Measurements from ENCODE around the gene CD63. TPM values are rescaled to one million over a fixed set of nuclear protein-coding genes. Genes with fewer than 3 reads are reported as not detected.

CD63 gene
- total and polyA plus RNA-seq, 5 experiments from 2014 or later = 41.0 to 412 (median 119) TPM

DNA sequence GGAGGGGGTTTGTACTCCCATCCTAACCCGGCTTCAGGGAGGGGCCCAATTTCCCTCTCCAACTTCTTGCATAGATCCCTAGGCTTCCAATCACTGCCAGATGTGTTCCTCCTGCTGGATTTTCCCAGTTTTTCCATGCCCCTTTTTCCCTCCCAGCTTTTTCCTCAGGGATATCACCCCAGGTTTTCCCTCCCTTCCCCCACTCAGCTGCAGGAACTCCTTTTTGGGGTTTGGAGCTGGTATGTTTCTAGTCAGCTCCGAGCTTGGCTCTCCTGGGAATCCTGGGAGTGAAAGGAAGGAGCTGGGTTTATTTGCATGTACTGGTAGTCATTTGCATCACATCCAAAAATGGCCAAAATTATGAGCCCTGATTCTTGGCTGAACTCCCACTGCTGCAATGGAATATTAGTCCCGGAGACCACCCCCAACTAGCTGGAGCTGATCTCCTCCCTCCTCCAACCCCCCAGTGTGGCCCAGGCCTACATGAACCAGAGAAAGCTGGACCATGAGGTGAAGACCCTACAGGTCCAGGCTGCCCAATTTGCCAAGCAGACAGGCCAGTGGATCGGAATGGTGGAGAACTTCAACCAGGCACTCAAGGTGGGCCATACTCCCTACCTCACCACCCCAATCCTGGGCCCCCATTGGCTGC is 10.1 kb downstream of the CD63 start:
- Mint-ChIP-seq H3K27ac (peak overlapping the region in 1 of 10 donors; percentile 29), H3K4me1 (peaks cover 12 to 44% (median 34%) of the 10 kb centered on the region in 4 donors), H3K27me3 (peaks cover 0 to 2% (median 0%) of the 10 kb centered on the region in 5 donors), H3K9me3 (peaks cover 0 to 3% (median 0%) of the 10 kb centered on the region in 9 donors), H3K4me3 (peak overlapping the region in 1 of 10 donors; percentile 39), H3K36me3 (peaks cover 0 to 3% (median 0%) of the 10 kb centered on the region in 3 donors)
- POLR2A ChIA-PET = interaction anchor here (4.0 kb wide), 1 partner anchor 11 kb away, joined by 23 read pairs; the partner anchor contains the start of gene CD63
- ATAC-seq (no peak), DNase-seq (no peak)

- POLR2A ChIA-PET = interaction anchor here (1.2 to 4.0 kb wide), 6 partner anchors 8 to 218 kb away, joined by 3 to 23 read pairs (median 5); partner anchors contain the start of gene CD63
- H3K36me3 Mint-ChIP-seq = peaks cover 0 to 3% (median 0%) of the 10 kb centered on the region in 3 donors
- H3K27ac Mint-ChIP-seq = peak overlapping the region in 5 of 10 donors; percentile 29 to 95 (median 51)
Observed at GRCh38 chr12:55718015-55718414, 10.8 kb downstream of the CD63 start.

DNA sequence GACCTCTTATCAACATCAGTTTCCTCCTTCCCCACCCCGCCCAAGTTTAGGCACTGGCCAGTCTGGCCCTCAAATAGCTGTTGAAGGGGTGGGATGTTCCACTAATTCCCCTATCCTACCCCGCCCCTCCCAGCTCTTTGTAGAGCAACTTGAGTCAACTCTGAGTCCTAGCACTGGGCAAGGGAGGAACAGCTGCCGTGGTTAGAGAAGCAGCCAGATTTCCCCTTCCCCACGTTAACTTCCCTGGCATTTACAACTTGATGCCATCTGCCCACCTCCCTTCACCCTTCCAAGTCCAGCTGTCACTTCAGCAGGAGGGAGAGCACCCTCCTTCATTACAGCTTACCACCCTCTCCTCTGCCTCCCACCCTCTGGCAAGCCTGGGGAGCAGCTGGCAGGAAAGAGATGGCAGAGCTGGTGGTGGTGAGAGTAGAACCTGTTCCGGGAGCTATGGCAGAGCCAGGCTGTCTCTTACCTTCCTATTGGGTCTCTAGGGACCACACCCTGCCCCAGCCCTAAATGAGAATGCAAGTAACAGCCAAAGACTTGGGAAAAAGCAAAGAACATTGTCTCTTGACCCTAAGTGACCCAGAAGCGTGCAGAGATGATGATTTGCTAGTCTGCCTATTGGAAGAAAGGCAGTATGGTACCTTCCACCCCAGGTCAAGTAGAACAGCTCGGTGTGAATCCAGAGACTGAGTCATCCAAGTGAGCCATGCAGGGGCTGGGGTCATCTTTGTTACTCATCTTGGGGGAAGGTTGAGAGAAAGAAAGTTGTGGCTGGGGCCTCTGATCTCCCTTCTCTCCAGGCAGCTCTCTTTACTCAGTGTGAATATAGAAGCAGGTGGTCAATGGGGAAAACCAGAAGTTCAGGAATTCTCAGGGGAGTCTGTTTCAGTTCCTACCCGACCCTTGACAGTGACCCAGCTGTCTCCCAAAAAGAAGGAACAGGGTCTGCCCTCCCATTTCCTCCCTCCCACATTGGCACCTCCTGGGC is 11.5 kb downstream of the CD63 start:
- peaks cover 0 to 2% (median 0%) of the 10 kb centered on the region in 5 donors for H3K27me3 Mint-ChIP-seq
- peak overlapping the region; percentile 86 to 97 (median 90) for H3K4me3 Mint-ChIP-seq
- H3K27ac Mint-ChIP-seq = peak overlapping the region; percentile 14 to 99 (median 96)
- no peak for DNase-seq
- POLR2A ChIA-PET = interaction anchor here (0.5 to 4.0 kb wide), 9 partner anchors 8 to 596 kb away, joined by 3 to 23 read pairs (median 5); partner anchors contain the start of gene CD63
- peaks cover 12 to 41% (median 35%) of the 10 kb centered on the region in 4 donors for H3K4me1 Mint-ChIP-seq
- peaks cover 0 to 3% (median 0%) of the 10 kb centered on the region in 9 donors for H3K9me3 Mint-ChIP-seq
- ATAC-seq = no peak
- H3K36me3 Mint-ChIP-seq = peaks cover 0 to 3% (median 0%) of the 10 kb centered on the region in 3 donors

More at GRCh38 chr12:55718015-55718414, 10.8 kb downstream of the CD63 start:
- H3K27me3 Mint-ChIP-seq = peaks cover 0 to 2% (median 0%) of the 10 kb centered on the region in 5 donors
- DNase-seq (no peak), ATAC-seq (no peak)
- peak overlapping the region in 7 of 10 donors; percentile 23 to 96 (median 86) for H3K4me3 Mint-ChIP-seq
- H3K4me1 Mint-ChIP-seq = peaks cover 12 to 41% (median 34%) of the 10 kb centered on the region in 4 donors
- H3K9me3 Mint-ChIP-seq = peaks cover 0 to 3% (median 0%) of the 10 kb centered on the region in 9 donors

DNA sequence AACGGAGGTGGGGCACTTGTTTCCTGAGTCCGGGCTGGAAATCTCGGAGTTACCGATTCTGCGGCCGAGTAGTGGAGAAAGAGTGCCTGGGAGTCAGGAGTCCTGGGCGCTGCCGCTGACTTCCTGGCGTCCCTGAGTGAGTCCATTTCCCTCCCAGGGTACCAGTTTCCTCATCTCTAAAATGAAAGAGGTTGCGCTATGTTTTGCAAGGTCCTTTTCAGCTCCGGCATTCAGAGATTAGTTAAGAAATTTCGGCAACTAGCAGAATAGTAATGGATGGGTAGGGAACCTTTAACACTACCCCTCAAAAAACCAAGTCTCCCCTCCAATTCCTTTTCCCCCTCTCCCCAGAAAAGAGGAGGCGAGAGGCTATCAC is 12.2 kb downstream of the CD63 start:
- H3K4me3 Mint-ChIP-seq = peak overlapping the region; percentile 86 to 97 (median 90)
- H3K27me3 Mint-ChIP-seq = peaks cover 0 to 4% (median 0%) of the 10 kb centered on the region in 5 donors
- H3K9me3 Mint-ChIP-seq = peaks cover 0 to 3% (median 0%) of the 10 kb centered on the region in 9 donors
- POLR2A ChIA-PET = interaction anchor here (0.5 to 2.2 kb wide), 11 partner anchors 9 to 731 kb away, joined by 3 to 19 read pairs (median 5); partner anchors contain the start of genes CD63, PYM1 and RAB5B
- H3K27ac Mint-ChIP-seq = peak overlapping the region; percentile 37 to 99 (median 96)
- H3K36me3 Mint-ChIP-seq = peaks cover 0 to 3% (median 0%) of the 10 kb centered on the region in 3 donors
- H3K4me1 Mint-ChIP-seq = peaks cover 12 to 41% (median 35%) of the 10 kb centered on the region in 4 donors
- ATAC-seq (no peak), DNase-seq (no peak)

DNA sequence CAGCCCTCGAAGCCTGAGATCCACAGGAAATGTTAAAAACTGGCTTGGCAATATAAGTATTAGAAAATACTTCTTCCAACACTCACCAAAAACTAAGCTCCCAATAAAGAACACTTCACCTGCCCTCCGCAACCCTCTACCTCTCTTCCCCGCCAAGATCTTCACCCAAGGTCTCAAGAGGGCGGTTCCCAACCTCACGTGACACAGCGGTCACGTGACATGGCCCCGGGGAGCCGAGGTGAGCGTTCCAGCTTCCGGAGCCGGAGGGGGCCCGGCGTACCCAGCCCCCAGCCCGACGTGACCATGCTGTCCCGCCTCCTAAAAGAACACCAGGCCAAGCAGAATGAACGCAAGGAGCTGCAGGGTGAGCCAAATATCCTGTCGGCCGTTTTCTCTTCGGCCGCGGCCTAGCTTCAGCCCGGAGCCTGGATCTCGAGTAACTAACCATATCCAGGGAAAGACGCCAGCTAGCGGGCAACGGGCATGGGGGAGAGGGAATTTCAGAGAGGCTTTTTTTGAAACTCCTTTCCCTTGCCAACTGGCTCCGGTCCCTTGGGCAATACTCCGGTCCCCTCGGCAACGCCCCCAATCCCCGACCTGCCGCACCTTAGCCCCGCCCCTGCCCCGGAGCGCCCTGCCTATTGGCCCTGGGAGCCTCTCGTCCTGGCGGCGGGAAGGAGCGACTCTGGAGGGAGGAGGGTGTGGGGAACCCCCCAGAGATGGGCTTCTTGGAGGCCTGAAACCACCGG is 12.8 kb downstream of the CD63 start, which contains the start of gene BLOC1S1:
BLOC1S1 (plus strand) TSS at position 214 of the 749 bp plus-strand sequence; CDS start at position 220, 6 bp downstream.
- Mint-ChIP-seq H3K9me3 (peaks cover 0 to 3% (median 0%) of the 10 kb centered on the region in 9 donors), H3K27ac (peak within 1 kb of the TSS; percentile 93 to 99 (median 96)), H3K4me3 (peak within 1 kb of the TSS; percentile 86 to 97 (median 90)), H3K36me3 (peaks cover 0 to 3% (median 0%) of the 10 kb centered on the region in 3 donors), H3K4me1 (peaks cover 12 to 39% (median 35%) of the 10 kb centered on the region in 4 donors), H3K27me3 (peaks cover 0 to 4% (median 0%) of the 10 kb centered on the region in 5 donors)
- POLR2A ChIA-PET = interaction anchor here (0.7 to 2.2 kb wide), 13 partner anchors 10 to 1740 kb away, joined by 3 to 19 read pairs (median 4); partner anchors contain the start of genes CD63, GDF11, ORMDL2 and PYM1
- ATAC-seq (peak; percentile 94), DNase-seq (peak; percentile 88 to 97 (median 92))

DNA sequence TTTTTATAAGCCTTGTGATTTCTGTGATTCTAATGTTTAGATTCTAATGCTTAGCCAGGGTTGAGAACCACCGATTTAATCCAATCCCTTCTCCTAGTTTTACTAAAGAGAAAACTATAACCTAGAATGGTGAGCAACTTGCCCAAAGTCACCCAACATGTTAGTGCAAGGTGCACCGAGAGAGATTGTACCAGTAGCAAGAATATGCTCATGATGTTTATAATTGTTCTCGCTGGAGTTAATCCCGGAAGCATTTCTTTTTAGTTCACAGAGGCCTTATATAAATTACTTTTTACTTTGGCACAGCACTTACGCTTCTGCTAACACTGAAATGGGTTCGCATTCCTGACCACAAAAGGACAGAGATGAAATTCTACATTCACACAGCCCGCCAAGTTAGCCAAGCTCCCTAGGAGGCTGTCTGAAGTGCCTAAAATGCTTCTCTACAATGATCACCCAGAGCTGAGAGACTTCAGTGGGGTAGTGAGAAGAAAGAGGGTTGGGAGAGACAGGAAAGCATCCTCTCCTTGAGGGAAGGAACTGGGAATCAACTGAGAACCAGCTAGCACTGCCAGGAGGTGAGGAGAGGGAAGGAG is 13.5 kb downstream of the CD63 start:
- Mint-ChIP-seq H3K27ac (peak overlapping the region; percentile 93 to 99 (median 96)), H3K4me3 (peak overlapping the region; percentile 86 to 97 (median 90)), H3K36me3 (peaks cover 0 to 3% (median 0%) of the 10 kb centered on the region in 3 donors), H3K4me1 (peaks cover 12 to 34% (median 32%) of the 10 kb centered on the region in 4 donors), H3K9me3 (peaks cover 0 to 3% (median 0%) of the 10 kb centered on the region in 9 donors), H3K27me3 (peaks cover 0 to 8% (median 0%) of the 10 kb centered on the region in 5 donors)
- DNase-seq = no peak
- ATAC-seq = no peak
- POLR2A ChIA-PET = interaction anchor here (0.9 to 2.2 kb wide), 9 partner anchors 10 to 259 kb away, joined by 3 to 19 read pairs (median 7); partner anchors contain the start of genes CD63, GDF11, ORMDL2 and PYM1

DNA sequence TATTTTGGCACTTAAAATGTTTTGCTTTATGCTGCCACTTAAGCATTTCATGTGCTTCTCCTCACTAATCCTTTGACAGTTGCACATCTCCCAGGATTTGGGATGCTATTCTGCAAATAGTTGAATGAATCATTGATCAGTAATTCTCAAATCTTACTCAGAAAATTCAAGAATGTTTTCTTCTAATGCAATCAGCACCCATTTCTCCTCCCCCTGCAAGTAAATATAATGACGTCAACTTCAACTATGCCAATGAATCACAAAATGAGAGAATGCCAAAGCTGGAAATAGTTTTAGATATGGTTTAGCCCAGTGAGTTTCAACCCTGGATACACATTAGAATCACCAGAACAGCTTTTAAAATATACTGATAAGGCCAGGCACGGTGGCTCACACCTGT is 15.1 kb downstream of the CD63 start:
- Mint-ChIP-seq H3K9me3 (peaks cover 0 to 3% (median 0%) of the 10 kb centered on the region in 9 donors), H3K4me3 (peak overlapping the region in 1 of 10 donors; percentile 33), H3K27ac (no peak overlapping the region), H3K36me3 (peaks cover 0 to 3% (median 0%) of the 10 kb centered on the region in 3 donors), H3K4me1 (peaks cover 15 to 37% (median 35%) of the 10 kb centered on the region in 4 donors), H3K27me3 (peaks cover 5 to 13% (median 10%) of the 10 kb centered on the region in 5 donors)
- no peak for DNase-seq
- POLR2A ChIA-PET = no interaction called here
- ATAC-seq = no peak

- H3K27me3 Mint-ChIP-seq = peaks cover 5 to 20% (median 17%) of the 10 kb centered on the region in 5 donors
- H3K36me3 Mint-ChIP-seq = peaks cover 0 to 3% (median 0%) of the 10 kb centered on the region in 3 donors
- H3K4me1 Mint-ChIP-seq = peaks cover 20 to 41% (median 39%) of the 10 kb centered on the region in 4 donors
- no peak overlapping the region for H3K4me3 Mint-ChIP-seq
- ATAC-seq = no peak
- POLR2A ChIA-PET = no interaction called here
- H3K9me3 Mint-ChIP-seq = peaks cover 0 to 3% (median 0%) of the 10 kb centered on the region in 9 donors
- no peak overlapping the region for H3K27ac Mint-ChIP-seq
- DNase-seq = no peak
Observed at GRCh38 chr12:55712700-55713415, 16.0 kb downstream of the CD63 start.

DNA sequence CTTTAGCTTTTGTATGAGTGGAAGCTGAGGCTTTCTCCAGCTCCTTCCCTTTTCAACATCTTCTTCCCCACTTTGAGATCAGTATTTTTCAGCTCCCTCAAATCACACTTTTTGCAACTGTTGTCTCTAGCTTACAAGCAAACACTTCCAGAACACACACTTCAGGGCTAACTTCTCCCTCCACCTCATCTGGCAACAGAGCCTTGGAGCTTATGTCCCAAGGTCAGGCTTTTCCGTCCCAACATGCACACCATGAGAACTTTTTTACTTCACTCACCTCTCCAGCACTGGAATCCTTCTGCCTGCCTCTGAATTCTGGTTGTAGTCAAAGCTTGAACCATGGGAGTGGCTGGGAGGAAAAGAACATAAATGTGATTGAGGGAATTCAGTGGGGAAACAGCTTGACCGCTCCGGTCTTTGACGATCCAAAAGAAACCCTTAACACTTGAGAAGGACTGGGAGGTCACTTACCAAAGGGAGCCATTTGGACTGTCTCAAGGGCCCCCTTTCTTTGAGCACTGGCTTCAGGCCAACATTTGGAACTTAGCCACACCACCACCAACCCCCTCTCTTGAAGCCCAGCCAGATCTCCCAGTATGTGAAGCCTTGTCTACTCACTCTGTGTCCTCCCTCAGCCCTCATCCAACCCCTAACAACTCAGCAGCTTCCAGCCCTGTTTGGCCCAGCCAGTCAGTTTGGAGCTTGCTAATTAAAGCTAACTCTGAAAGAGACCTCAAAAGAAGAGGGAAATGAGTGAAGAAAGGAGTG is 16.8 kb downstream of the CD63 start:
- peak overlapping the region in 2 of 10 donors; percentile 42 to 66 for H3K27ac Mint-ChIP-seq
- ATAC-seq (no peak), DNase-seq (no peak)
- POLR2A ChIA-PET = no interaction called here
- peaks cover 0 to 3% (median 0%) of the 10 kb centered on the region in 3 donors for H3K36me3 Mint-ChIP-seq
- H3K4me1 Mint-ChIP-seq = peaks cover 21 to 36% (median 34%) of the 10 kb centered on the region in 4 donors
- H3K9me3 Mint-ChIP-seq = peaks cover 0 to 3% (median 0%) of the 10 kb centered on the region in 9 donors
- H3K4me3 Mint-ChIP-seq = no peak overlapping the region
- peaks cover 5 to 25% (median 20%) of the 10 kb centered on the region in 5 donors for H3K27me3 Mint-ChIP-seq
